ENCODE results near the gene CCDC88C.

Gene CCDC88C

GRCh38 chr14:91284146-91284790 lies 133.4 kb downstream of the CCDC88C start:
- H3K36me3 ChIP-seq (ENCODE audit: control insufficient read depth, insufficient read depth, low read length) = no peaks in the 10 kb centered on the region

GRCh38 chr14:91283666-91284065 lies 134.0 kb downstream of the CCDC88C start:
- Histone ChIP-seq H3K9ac (no peak overlapping the region), H3K4me1 (no peaks in the 10 kb centered on the region), H3K4me2 (ENCODE audit: low read length) (no peak overlapping the region), H3K27me3 (ENCODE audit: control insufficient read depth, insufficient read depth, low read length) (no peaks in the 10 kb centered on the region), H3K36me3 (ENCODE audit: control insufficient read depth, insufficient read depth, low read length) (no peaks in the 10 kb centered on the region), H3K9me3 (ENCODE audit: control insufficient read depth, low read length) (no peaks in the 10 kb centered on the region), H3K27ac (no peak overlapping the region), H2AFZ (no peak overlapping the region), H3K79me2 (no peaks in the 10 kb centered on the region), H3K4me3 (ENCODE audit: low read depth, low read length) (no peak overlapping the region)
- TF ChIP-seq CTCF (IDR thresholded peaks at IDR 0.05) = no peak

More at GRCh38 chr14:91284146-91284790, 133.4 kb downstream of the CCDC88C start:
- H3K9ac ChIP-seq = no peak overlapping the region
- no peaks in the 10 kb centered on the region for H3K79me2 ChIP-seq
- no peaks in the 10 kb centered on the region for H3K27me3 ChIP-seq (ENCODE audit: control insufficient read depth, insufficient read depth, low read length)
- no peak overlapping the region for H2AFZ ChIP-seq
- TF ChIP-seq CTCF (IDR thresholded peaks at IDR 0.05) = no peak
- no peaks in the 10 kb centered on the region for H3K4me1 ChIP-seq
- no peak overlapping the region for H3K4me3 ChIP-seq (ENCODE audit: low read depth, low read length)
- no peak overlapping the region for H3K27ac ChIP-seq
- no peak overlapping the region for H3K4me2 ChIP-seq (ENCODE audit: low read length)
- no peaks in the 10 kb centered on the region for H3K9me3 ChIP-seq (ENCODE audit: control insufficient read depth, low read length)

- H3K9me3 ChIP-seq (ENCODE audit: control insufficient read depth, low read length) = no peaks in the 10 kb centered on the region
- TF ChIP-seq CTCF (IDR thresholded peaks at IDR 0.05) = no peak
- H3K4me2 ChIP-seq (ENCODE audit: low read length) = no peak overlapping the region
- no peak overlapping the region for H2AFZ ChIP-seq
- H3K79me2 ChIP-seq = no peaks in the 10 kb centered on the region
- no peaks in the 10 kb centered on the region for H3K4me1 ChIP-seq
- no peaks in the 10 kb centered on the region for H3K36me3 ChIP-seq (ENCODE audit: control insufficient read depth, insufficient read depth, low read length)
- no peak overlapping the region for H3K27ac ChIP-seq
- H3K9ac ChIP-seq = no peak overlapping the region
- no peak overlapping the region for H3K4me3 ChIP-seq (ENCODE audit: low read depth, low read length)
- no peaks in the 10 kb centered on the region for H3K27me3 ChIP-seq (ENCODE audit: control insufficient read depth, insufficient read depth, low read length)
Observed at GRCh38 chr14:91282954-91283645, 134.5 kb downstream of the CCDC88C start.

- peaks cover 7% of the 10 kb centered on the region for H3K4me1 ChIP-seq
- no peak for TF ChIP-seq CTCF (IDR thresholded peaks at IDR 0.05)
- no peak overlapping the region for H3K4me3 ChIP-seq (ENCODE audit: low read depth, low read length)
- no peaks in the 10 kb centered on the region for H3K9me3 ChIP-seq (ENCODE audit: control insufficient read depth, low read length)
- no peak overlapping the region for H3K9ac ChIP-seq
- H3K27me3 ChIP-seq (ENCODE audit: control insufficient read depth, insufficient read depth, low read length) = no peaks in the 10 kb centered on the region
- no peaks in the 10 kb centered on the region for H3K79me2 ChIP-seq
- no peak overlapping the region for H3K27ac ChIP-seq
- no peak overlapping the region for H3K4me2 ChIP-seq (ENCODE audit: low read length)
- no peaks in the 10 kb centered on the region for H3K36me3 ChIP-seq (ENCODE audit: control insufficient read depth, insufficient read depth, low read length)
- no peak overlapping the region for H2AFZ ChIP-seq
Observed at GRCh38 chr14:91281346-91281745, 136.3 kb downstream of the CCDC88C start.

Measured in parathyroid adenoma (tissue), 2 donors.